HUDEP-2 (cell line): Measurements from ENCODE around the gene GREM2.

Source experiments
- DNase-seq, 76 experiments: peaks; one replicate each; lab custom pipeline; 2025; ENCODE audit not compliant: unreplicated experiment in 76 of 76; lab: John Stamatoyannopoulos, UW

Gene GREM2

DNA sequence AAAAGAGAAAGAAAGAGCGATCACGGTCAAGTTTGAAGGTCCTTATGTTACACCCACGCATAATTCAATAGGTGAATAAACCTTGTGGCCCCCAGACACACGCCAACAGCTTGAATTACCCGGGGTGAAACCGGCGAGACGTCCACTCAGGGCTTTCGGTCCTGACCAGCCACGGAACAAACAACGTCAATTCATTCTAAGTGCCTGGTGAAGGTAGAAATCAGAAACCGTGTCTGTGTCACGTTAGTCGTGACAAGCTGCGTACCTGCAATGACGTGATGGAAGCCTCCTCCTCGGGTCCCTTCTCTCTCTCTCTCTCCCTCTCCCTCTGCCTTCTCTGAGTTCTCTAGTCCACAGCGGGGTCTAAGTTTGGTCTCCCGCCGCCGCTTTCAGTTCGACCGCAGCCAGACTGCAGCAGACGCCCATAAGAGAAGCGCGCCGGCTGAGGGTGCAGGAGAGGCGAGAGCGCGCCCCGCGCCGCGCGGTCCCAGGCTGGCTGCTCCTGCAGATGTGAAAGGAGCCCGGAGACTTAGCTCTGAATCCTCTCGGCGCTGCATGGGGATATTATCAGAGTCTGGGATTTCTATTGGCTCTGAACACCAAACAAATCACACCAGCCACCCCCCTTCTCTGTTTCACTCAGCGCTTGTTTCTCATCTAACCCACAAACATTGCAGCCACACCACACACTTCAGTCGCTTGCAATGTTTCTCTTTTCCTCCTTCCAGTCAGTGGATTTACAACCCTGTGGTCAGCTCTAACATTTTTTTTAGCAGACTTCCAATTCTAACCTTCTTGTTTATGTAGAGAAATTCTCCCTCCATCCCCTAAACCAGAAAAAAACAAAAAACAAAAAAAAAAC, at the start of gene GREM2:
TSS of gene GREM2 (minus strand) at position 537 of the 862 bp plus-strand sequence. CDS start 118,680 bp downstream, outside the sequence.
- DNase-seq = no peak

- DNase-seq = no peak
These were observed 46.5 kb upstream of the GREM2 start for GRCh38 chr1:240658312-240658960.

GRCh38 chr1:240656531-240656930, 44.6 kb upstream of the GREM2 start:
- no peak for DNase-seq

- DNase-seq = no peak
These were observed 41.0 kb upstream of the GREM2 start for GRCh38 chr1:240652961-240653409.

- no peak for DNase-seq
These were observed 40.6 kb upstream of the GREM2 start for GRCh38 chr1:240652549-240652948.

DNA sequence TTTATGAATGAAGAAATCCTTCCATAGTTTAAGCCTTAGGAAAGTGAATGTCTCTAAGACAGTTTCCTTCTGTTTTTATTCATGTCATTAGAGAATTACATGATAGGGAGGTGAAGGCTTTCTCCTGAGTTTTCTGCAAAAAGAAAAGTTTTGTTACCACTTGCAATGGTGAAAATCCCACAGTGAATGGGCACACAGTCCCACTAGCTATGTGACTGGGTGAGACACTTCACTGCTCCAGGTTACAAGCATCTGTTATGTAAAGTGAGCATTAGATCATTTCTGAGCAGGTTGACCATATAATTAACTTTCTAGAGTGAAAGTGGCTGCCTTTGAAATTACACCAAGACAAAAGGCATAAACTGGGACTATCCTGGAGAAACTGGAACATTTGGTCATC, 38.9 kb upstream of the GREM2 start:
- no peak for DNase-seq

GRCh38 chr1:240649733-240650721, 38.1 kb upstream of the GREM2 start:
- no peak for DNase-seq

DNA sequence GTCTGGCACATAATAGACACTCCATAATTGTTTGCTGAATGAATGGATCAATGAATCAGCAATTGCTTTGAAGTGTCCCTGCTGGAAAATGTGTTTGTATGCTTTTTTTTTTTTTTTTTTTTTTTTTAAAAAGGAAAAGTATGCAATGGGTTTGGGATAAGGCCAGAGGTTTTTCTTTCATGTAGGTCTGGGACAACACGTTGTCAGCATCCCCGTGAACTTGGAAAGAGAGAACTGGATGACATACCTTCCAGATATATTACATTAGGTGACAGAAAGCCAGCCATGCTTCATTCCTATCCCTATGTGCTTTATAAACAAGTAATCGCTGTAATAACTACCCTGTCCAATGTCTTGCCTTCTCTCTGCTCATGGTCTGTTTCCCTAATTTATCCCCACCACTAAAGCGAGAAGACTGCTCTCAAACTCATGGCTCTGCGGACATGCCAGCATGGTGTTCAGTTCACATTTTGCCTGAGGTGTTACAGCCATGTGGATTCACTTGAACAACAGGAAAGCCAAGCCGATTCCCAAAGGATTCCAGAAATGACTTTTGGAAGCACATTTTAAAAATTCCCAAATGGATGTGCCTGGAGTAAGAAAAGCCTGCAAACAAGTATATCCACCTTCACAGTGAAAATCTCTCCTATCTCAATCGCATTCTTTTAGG, 34.8 kb upstream of the GREM2 start:
- DNase-seq = no peak

DNA sequence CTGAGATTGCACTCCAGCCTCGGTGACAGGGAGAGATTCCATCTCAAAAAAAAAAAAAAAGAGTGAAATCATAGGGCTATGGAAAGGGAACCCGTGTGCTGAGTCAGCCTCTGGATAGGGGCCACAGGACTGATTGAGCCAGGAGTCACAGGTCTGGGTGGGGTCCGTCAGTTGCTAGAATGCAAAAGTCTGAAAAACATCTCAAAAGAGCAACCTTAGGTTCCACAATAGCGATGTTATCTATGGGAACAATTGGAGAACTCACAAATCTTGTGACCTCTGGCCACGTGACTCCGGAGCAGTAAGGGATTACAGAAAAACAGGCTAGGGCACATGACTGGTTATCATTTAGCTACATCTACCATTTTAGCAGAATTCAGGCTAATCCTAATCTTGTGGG, 32.8 kb upstream of the GREM2 start:
- DNase-seq = no peak

GRCh38 chr1:240635466-240636256, 23.7 kb upstream of the GREM2 start:
- no peak for DNase-seq

DNA sequence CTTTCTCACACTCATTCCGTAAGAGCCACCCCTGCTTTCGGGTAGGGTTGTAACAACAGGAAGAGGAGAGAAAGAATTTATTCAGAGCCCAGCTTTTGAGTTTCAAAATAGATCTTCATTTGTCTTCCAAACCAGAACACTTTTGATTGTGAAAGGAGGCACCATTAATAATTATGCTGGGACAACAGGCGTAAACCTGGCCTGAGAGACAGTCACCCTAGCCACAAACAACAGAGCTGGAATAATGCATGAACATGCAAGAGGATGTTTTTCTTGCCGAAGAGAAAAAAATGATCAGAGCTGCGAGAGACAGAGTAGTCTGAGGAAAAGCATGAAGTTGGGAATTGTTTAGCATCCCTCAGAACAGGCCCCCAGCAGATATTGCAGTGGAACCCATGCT, 18.5 kb upstream of the GREM2 start:
- no peak for DNase-seq

DNA sequence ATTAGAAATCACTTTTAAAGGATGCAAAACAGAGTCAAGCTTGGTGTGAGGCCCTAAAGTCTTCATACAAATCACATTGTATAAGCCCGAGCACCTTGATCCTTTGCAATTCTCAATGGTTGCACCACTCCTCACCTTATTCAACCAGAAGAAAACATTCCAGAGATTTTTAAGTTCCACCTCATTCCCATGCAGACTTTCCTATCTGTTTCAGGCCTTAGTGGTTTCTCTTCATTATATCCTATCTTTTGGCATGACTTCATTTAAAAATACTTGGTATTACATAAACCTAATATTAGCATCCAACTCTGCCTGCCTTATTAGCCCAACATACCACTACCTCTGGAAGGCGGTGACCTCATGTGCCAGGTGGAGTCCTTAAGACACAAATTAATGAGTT, 9.3 kb upstream of the GREM2 start:
- no peak for DNase-seq

DNA sequence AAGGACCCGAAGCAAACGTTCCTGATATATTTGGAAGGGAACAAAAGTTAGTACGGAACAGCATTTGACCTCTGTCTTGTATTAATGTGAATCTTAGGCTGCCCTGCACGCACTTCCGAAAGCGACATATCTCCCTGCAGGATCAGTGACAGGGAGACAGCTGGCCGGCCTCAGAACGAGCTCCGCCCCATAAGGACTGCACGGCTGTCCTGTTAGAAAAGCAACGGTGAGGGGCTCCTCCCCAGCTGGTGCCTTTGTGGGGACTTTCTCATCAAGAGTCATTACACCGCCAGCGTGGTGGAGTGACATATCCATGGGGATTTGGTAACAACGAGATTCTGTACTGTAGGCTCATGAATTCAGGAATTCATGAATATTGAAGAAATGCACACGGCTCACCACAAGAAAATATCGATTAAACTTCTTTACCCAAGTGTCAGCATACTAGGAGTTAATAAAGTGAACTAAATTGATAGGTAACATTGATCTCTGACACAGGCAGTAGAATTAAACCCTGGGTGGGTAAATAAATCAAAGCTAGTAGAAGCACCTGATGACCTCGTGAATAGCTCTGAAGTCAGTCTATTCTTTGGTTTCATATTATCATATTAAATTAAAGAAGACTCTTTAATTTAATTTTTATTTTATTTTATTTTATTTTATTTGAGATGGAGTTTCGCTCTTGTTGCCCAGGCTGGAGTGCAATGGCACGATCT, 8.1 kb upstream of the GREM2 start:
- no peak for DNase-seq

DNA sequence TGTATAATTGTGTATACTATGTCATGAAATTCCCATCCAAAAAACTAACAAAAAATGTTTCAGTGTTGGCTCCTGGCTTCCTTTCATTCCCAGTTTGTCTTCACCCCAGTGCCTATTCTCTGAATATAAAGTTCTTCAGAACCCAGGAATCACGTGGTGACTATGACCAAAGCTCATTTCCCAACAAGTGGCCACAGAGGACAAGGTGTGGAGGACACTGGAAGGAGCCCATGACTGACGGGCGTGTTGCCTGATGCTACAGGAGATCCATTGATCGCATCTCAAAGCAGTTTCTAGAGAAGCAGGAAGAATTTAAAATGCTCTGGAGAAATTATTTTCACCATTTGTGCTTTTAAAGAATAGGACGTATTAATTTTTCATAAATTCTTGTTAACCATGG, 7.4 kb upstream of the GREM2 start:
- DNase-seq = no peak

DNA sequence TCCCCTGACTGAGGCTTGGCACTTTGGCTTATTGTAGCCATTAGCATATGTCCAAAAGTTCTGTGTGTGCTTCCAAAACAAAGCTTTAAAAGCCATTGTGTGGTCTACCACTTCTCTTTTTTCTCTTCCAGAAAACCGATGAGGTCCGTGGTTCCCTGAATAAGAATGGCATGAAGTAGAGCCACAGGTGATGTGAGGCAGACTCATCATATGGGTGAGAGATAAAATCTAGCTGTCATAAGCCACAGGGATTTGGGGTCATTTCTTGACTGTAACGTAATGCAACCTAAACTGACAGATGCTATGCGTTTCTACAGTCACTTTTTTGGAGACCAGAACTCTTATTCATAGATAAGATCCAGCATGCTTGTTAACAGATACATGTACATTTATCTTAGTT, 7.0 kb upstream of the GREM2 start:
- DNase-seq = no peak

GRCh38 chr1:240616018-240616417, 4.1 kb upstream of the GREM2 start:
- DNase-seq = no peak

GRCh38 chr1:240613356-240614142, 1.6 kb upstream of the GREM2 start:
- no peak for DNase-seq

DNA sequence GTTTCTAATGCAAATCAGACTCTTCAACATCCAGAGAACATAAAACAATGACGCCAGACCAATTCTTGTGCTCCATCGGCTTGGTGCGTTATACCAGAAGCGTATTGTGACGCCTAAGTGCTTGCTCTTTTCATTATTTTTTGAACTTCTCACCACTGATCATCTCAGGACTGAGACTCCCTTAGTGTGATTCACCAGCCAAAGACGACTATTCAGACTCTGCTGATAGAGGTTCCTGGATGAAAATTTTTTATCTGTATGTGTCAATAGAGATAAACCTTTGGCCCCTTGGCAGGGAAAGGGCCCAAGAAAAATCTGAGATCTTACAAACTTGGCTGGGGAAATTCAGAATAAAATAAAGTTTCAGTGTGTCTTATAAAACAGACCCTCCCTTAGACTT, 856 bp upstream of the GREM2 start:
- no peak for DNase-seq
